ENCODE data around the gene AHCTF1. TPM values are rescaled to one million over a fixed set of nuclear protein-coding genes. Genes with fewer than 3 reads are reported as not detected.
"Not testable (repeated sequence)": the region's sequence is repeated elsewhere in the genome, so short reads cannot be mapped to it uniquely, and the experiment has no call there.

AHCTF1 gene
- polyA plus RNA-seq, 1 experiment, result 18.1 TPM

GRCh38 chr1:246843876-246844275, 87.9 kb downstream of the AHCTF1 start:
- CTCF ChIA-PET, result no interaction called here

GRCh38 chr1:246840761-246841160, 91.0 kb downstream of the AHCTF1 start:
- POLR2A ChIA-PET, CTCF ChIA-PET: not testable (repeated sequence)

More at GRCh38 chr1:246843876-246844275, 87.9 kb downstream of the AHCTF1 start:
- Histone ChIP-seq H3K4me3 (ENCODE audit: low read depth, low read length) (no peak overlapping the region), H3K9me3 (ENCODE audit: control insufficient read depth, insufficient read depth, low read length) (no peaks in the 10 kb centered on the region), H3K27me3 (ENCODE audit: control insufficient read depth, insufficient read depth, low read length) (no peaks in the 10 kb centered on the region), H3K27ac (ENCODE audit: low read depth, low read length) (no peak overlapping the region)
- DNase-seq (ENCODE audit: low read depth, low spot score), result no peak
- POLR2A ChIA-PET, result no interaction called here
- TF ChIP-seq CTCF (IDR thresholded peaks at IDR 0.05; ENCODE audit: low read depth, low read length), result no peak

GRCh38 chr1:246838118-246838456, 93.7 kb downstream of the AHCTF1 start:
- no peak for TF ChIP-seq CTCF (IDR thresholded peaks at IDR 0.05; ENCODE audit: low read depth, low read length)
- POLR2A ChIA-PET, result no interaction called here

More at GRCh38 chr1:246840761-246841160, 91.0 kb downstream of the AHCTF1 start:
- not testable (repeated sequence) for H3K4me3 ChIP-seq (ENCODE audit: low read depth, low read length); H3K27ac ChIP-seq (ENCODE audit: low read depth, low read length); DNase-seq (ENCODE audit: low read depth, low spot score); H3K27me3 ChIP-seq (ENCODE audit: control insufficient read depth, insufficient read depth, low read length); H3K9me3 ChIP-seq (ENCODE audit: control insufficient read depth, insufficient read depth, low read length)

GRCh38 chr1:246837418-246838117, 94.2 kb downstream of the AHCTF1 start:
- no peak for TF ChIP-seq CTCF (IDR thresholded peaks at IDR 0.05; ENCODE audit: low read depth, low read length)
- H3K27ac ChIP-seq (ENCODE audit: low read depth, low read length), result no peak overlapping the region
- ChIA-PET CTCF (no interaction called here), POLR2A (no interaction called here)
- no peak overlapping the region for H3K4me3 ChIP-seq (ENCODE audit: low read depth, low read length)
- DNase-seq (ENCODE audit: low read depth, low spot score), result no peak
- no peaks in the 10 kb centered on the region; the same call in 1 of the 2 replicates for H3K9me3 ChIP-seq (ENCODE audit: control insufficient read depth, insufficient read depth, low read length)
- H3K27me3 ChIP-seq (ENCODE audit: control insufficient read depth, insufficient read depth, low read length), result no peaks in the 10 kb centered on the region

More at GRCh38 chr1:246838118-246838456, 93.7 kb downstream of the AHCTF1 start:
- no peak for DNase-seq (ENCODE audit: low read depth, low spot score)
- CTCF ChIA-PET, result no interaction called here
- H3K4me3 ChIP-seq (ENCODE audit: low read depth, low read length), result no peak overlapping the region
- no peak overlapping the region for H3K27ac ChIP-seq (ENCODE audit: low read depth, low read length)
- no peaks in the 10 kb centered on the region; the same call in 1 of the 2 replicates for H3K9me3 ChIP-seq (ENCODE audit: control insufficient read depth, insufficient read depth, low read length)
- no peaks in the 10 kb centered on the region for H3K27me3 ChIP-seq (ENCODE audit: control insufficient read depth, insufficient read depth, low read length)

GRCh38 chr1:246836209-246836966, 95.4 kb downstream of the AHCTF1 start:
- Histone ChIP-seq H3K9me3 (ENCODE audit: control insufficient read depth, insufficient read depth, low read length) (no peaks in the 10 kb centered on the region; the same call in 1 of the 2 replicates), H3K4me3 (ENCODE audit: low read depth, low read length) (no peak overlapping the region), H3K27me3 (ENCODE audit: control insufficient read depth, insufficient read depth, low read length) (no peaks in the 10 kb centered on the region), H3K27ac (ENCODE audit: low read depth, low read length) (no peak overlapping the region)
- ChIA-PET CTCF (interaction anchor here (0.6 kb wide), 1 partner anchor 83 kb away, joined by 3 read pairs; no protein-coding TSS in a partner anchor), POLR2A (no interaction called here)
- no peak for DNase-seq (ENCODE audit: low read depth, low spot score)
- no peak for TF ChIP-seq CTCF (IDR thresholded peaks at IDR 0.05; ENCODE audit: low read depth, low read length)
